HUES64 (cell line): ENCODE measurements around the gene DAPL1.
"Not testable (repeated sequence)": the region's sequence is repeated elsewhere in the genome, so short reads cannot be mapped to it uniquely, and the experiment has no call there.

ENCODE experiments used
- H3K27ac ChIP-seq: 2 replicates; pipeline ENCODE4 v1.7.0; 2013; ENCODE audit warnings: low read depth, low read length, inconsistent platforms
- H3K27me3 ChIP-seq: 2 replicates; pipeline ENCODE4 v1.6.1; 2013; ENCODE audit warnings: mild to moderate bottlenecking, low read length; ENCODE audit not compliant: insufficient read depth
- H3K36me3 ChIP-seq: 2 replicates; pipeline ENCODE4 v1.6.1; 2013; ENCODE audit warnings: mild to moderate bottlenecking, low read length; ENCODE audit not compliant: insufficient read depth
- H3K4me1 ChIP-seq: 2 replicates; pipeline ENCODE4 v1.6.1; 2013; ENCODE audit warnings: mild to moderate bottlenecking, low read length, moderate library complexity; ENCODE audit not compliant: insufficient read depth
- H3K4me3 ChIP-seq: 2 replicates; pipeline ENCODE4 v1.5.1; 2013; ENCODE audit warnings: mild to moderate bottlenecking, low read length, moderate library complexity
- H3K9ac ChIP-seq: 2 replicates; pipeline ENCODE4 v1.6.1; 2013; ENCODE audit warnings: mild to moderate bottlenecking, low read depth, low read length
- H3K9me3 ChIP-seq: 2 replicates; pipeline ENCODE4 v1.6.1; 2013; ENCODE audit warnings: low read depth, low read length; ENCODE audit not compliant: insufficient read depth
- WGBS: fragments of 150-250, 120-280 bp; methylation state at CpG from one replicate; pipeline ENCODE4 v1.1.7; 2013; ENCODE audit warnings: missing lambda C conversion rate; 5-methylcytosine and 5-hydroxymethylcytosine counted together

DAPL1 gene

GRCh38 chr2:158847526-158847925, 52.4 kb downstream of the DAPL1 start:
- H3K9ac ChIP-seq, H3K27ac ChIP-seq, H3K9me3 ChIP-seq, H3K36me3 ChIP-seq, H3K27me3 ChIP-seq, H3K4me3 ChIP-seq: not testable (repeated sequence)
- H3K4me1 ChIP-seq: peaks cover 11% of the 10 kb centered on the region
- 100% methylated on average over 1 of the region's 2 CpGs for WGBS

GRCh38 chr2:158848031-158848970, 53.2 kb downstream of the DAPL1 start:
- H3K36me3 ChIP-seq, H3K27ac ChIP-seq, H3K4me3 ChIP-seq, H3K27me3 ChIP-seq, H3K9ac ChIP-seq, H3K9me3 ChIP-seq: not testable (repeated sequence)
- H3K4me1 ChIP-seq: peaks cover 11% of the 10 kb centered on the region
- whole genome bisulfite sequencing: 82% methylated on average over 14 of the region's 22 CpGs

GRCh38 chr2:158860179-158860578, 65.1 kb downstream of the DAPL1 start:
- not testable (repeated sequence) for H3K27me3 ChIP-seq, H3K36me3 ChIP-seq, H3K4me1 ChIP-seq, H3K4me3 ChIP-seq, H3K27ac ChIP-seq, H3K9ac ChIP-seq, H3K9me3 ChIP-seq
- WGBS: 96% methylated on average over 9 of the region's 9 CpGs

GRCh38 chr2:158861626-158862025, 66.5 kb downstream of the DAPL1 start:
- 95% methylated on average over 9 of the region's 10 CpGs for WGBS
- not testable (repeated sequence) for H3K27ac ChIP-seq

GRCh38 chr2:158865469-158865868, 70.4 kb downstream of the DAPL1 start:
- not testable (repeated sequence) for H3K9ac ChIP-seq
- 94% methylated on average over 9 of the region's 10 CpGs for WGBS

More at GRCh38 chr2:158861626-158862025, 66.5 kb downstream of the DAPL1 start:
- not testable (repeated sequence) for H3K27me3 ChIP-seq, H3K9ac ChIP-seq, H3K36me3 ChIP-seq, H3K9me3 ChIP-seq, H3K4me1 ChIP-seq, H3K4me3 ChIP-seq

More at GRCh38 chr2:158865469-158865868, 70.4 kb downstream of the DAPL1 start:
- H3K4me3 ChIP-seq, H3K4me1 ChIP-seq, H3K27ac ChIP-seq, H3K27me3 ChIP-seq, H3K9me3 ChIP-seq, H3K36me3 ChIP-seq: not testable (repeated sequence)
